ENCODE measurements around the gene GABRE.
"Not testable (repeated sequence)": the region's sequence is repeated elsewhere in the genome, so short reads cannot be mapped to it uniquely, and the experiment has no call there.

GABRE gene

DNA sequence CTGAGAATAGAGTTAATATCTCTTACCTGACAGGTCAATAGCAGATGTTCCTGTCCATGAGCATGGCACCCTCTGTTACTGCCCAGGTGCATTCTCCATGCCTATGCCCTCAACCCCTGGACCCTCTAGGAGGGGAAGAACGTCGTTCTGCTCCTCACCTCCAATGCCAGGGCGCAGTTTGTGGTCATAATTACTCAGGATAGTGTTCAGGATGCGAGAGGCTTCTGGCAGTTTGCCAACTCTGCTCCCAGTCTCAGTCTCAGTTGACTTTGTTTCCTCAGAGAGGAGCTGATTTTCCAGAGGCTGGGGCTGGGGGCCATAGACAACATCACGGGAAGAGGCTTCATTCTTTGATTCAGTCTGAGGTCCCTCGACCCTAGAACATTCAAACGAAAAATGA is 4.4 kb downstream of the GABRE start:
- in situ Hi-C loops (cut with MboI; ENCODE audit: low sequenced_read_pairs) = no loop called here

- in situ Hi-C loops (cut with MboI; ENCODE audit: low sequenced_read_pairs) = no loop called here
These were observed 8.2 kb downstream of the GABRE start for GRCh38 chrX:151966236-151966635.

DNA sequence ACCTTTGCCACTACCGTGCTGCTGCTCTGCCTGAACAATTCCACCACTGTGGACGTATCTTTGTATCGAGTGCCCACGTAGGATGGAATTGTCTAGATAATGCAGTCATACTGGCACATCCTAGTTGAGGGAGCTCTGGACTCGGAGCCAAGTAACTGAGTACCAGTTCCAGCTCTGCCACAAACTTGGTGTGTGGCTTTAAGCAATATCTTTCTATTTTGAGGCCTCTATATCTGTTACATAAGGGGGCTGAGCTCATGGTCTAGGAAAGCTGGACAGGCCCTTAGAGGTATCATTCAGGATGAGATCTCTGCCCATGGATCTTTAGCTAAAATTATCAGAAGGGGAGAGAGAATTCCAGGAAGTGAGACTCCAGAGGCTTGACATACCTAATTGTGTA is 12.4 kb downstream of the GABRE start:
- in situ Hi-C loops (cut with MboI; ENCODE audit: low sequenced_read_pairs) = no loop called here

DNA sequence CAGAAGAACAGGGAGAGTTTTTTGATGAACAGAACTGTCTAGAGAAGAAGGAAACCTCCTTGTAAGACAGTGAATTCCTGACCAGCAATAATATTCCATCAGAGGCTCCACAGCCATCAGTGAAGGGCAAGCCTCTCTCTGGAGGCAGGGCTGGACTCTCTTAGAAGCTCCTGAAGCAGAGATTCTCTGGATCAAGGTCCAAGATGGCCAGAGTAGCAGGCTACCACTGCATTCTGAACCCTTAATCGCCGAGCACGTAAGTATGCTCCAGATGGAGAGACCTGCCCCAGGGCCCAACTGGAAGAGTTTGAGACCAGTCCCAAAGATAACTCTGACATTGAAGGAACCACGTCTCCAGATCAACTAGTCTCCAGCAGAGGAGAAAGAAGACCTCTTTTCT is 16.4 kb downstream of the GABRE start:
- in situ Hi-C loops (cut with MboI; ENCODE audit: low sequenced_read_pairs) = no loop called here

- in situ Hi-C loops (cut with MboI; ENCODE audit: low sequenced_read_pairs) = no loop called here
These were observed 19.7 kb downstream of the GABRE start for GRCh38 chrX:151954730-151955129.

DNA sequence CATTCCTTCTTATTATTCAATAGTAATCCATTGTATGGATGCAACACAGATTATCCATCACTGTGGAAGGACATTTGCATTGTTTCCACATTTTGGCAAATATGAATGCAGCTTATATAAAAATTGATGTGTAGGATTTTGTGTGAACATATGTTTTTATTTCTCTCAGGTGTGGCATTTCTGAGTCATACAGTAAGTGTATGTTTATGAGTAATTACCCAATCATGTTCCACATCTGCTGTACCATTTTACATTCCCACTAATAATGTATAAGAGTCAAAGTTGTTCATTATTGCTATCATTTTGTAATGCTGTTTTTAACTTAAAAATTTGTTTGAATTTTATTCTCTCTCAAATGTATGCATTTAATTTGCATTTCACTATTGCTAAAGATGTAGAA is 36.3 kb downstream of the GABRE start:
- in situ Hi-C loops (cut with MboI; ENCODE audit: low sequenced_read_pairs) = no loop called here

GRCh38 chrX:151935358-151935757 is 39.1 kb downstream of the GABRE start:
- in situ Hi-C loops (cut with MboI; ENCODE audit: low sequenced_read_pairs) = no loop called here

DNA sequence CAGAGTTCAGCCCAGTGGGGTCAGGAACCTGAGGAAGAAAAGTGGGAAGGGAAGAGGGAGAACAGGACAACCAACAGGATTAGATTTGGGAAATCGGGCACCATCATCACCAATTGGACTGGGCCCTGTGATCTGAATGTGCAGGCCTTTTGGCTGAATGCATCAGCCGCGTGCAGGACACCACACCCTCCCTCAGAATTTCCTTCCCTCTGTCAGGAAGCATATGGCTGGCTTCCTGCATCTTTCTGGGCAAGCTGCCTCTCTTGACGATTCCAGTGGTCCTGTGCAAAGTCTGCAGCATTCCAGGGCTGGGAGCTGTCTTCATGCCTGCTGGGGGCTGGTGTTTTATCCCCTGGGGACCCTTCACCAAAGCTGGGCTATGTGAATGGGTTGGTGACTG is 45.4 kb downstream of the GABRE start:
- in situ Hi-C loops (cut with MboI; ENCODE audit: low sequenced_read_pairs) = no loop called here

DNA sequence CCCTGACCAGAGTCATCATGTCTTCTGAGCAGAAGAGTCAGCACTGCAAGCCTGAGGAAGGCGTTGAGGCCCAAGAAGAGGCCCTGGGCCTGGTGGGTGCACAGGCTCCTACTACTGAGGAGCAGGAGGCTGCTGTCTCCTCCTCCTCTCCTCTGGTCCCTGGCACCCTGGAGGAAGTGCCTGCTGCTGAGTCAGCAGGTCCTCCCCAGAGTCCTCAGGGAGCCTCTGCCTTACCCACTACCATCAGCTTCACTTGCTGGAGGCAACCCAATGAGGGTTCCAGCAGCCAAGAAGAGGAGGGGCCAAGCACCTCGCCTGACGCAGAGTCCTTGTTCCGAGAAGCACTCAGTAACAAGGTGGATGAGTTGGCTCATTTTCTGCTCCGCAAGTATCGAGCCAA is 50.8 kb downstream of the GABRE start:
- in situ Hi-C loops (cut with MboI; ENCODE audit: low sequenced_read_pairs) = no loop called here

DNA sequence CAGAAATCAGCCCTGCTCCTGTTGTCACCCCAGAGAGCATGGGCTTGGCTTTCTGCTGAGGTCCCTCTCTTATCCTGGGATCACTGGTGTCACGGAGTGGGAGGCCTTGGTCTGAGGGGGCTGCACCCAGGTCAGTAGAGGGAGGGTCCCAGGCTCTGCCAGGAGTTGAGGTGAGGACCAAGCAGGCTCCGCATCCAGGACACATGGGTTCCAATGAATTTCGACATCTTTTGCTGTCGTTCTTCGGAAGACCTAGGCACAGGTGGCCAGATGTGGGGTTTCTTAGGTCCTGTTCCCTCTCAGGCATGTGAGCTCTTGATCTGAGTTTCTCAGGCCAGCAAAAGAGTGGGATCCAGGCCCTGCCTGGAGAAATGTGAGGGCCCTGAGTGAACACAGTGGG is 51.8 kb downstream of the GABRE start:
- in situ Hi-C loops (cut with MboI; ENCODE audit: low sequenced_read_pairs) = no loop called here

DNA sequence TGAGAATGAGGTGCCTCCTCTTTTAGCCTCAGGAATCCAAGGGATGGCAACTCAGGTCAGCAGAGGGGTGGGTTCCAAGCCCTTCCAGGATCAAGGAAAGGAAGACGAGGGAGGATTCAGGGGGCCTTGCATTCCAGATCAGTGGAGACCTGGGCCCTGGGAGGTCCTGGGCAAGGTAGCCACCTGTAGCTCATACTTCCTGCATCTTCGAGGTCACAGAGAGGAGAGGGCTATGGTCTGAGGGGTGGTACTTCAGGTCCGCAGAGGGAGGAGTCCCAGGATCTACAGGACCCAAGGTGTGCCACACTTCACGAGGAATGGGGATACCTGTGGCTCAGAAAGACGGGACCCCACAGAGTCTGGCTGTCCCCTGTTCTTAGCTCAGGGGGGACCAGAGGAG is 52.6 kb downstream of the GABRE start:
- in situ Hi-C loops (cut with MboI; ENCODE audit: low sequenced_read_pairs) = no loop called here

- in situ Hi-C loops (cut with MboI; ENCODE audit: low sequenced_read_pairs) = no loop called here
These were observed 53.2 kb downstream of the GABRE start for GRCh38 chrX:151921292-151921691.

GRCh38 chrX:151920530-151920929 is 53.9 kb downstream of the GABRE start:
- in situ Hi-C loops (cut with MboI; ENCODE audit: low sequenced_read_pairs) = no loop called here

DNA sequence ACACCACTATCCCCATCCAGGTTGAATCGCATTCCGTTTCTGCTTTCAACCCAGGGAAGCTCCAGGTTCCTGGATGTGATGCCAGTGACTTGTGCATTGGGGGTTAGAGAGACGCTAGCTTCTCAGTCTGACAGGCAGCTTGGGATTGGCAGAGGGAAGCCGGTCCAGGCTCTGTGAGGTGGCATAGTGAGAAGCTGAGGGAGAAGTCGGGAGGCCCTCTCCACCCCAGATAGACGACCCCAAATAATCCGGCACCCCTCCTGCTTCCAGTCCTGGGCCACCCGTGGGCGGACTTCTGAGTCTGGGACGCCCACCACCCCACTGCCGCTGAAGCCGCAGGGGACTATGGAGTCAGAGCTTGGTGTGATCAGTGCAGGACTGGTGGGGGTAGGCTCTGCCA is 54.4 kb downstream of the GABRE start:
- in situ Hi-C loops (cut with MboI; ENCODE audit: low sequenced_read_pairs) = no loop called here

DNA sequence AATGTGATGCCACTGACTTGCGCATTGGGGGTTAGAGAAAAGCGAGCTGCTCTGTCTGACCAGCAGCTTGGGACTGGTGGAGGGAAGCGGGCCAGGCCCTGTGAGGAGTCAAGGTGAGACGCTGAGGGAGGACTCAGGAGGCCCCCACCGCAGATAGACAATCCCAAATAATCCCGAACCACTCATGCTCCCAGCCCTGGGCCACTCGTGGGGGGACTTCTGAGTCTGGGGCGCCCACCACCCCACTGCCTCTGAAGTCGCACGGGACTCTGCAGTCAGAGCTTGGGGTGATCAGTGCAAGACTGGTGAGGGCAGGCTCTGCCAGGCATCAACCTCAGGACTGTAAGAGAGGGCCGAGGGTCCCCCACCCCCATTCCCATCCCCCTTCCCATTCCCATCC is 54.9 kb downstream of the GABRE start:
- in situ Hi-C loops (cut with MboI; ENCODE audit: low sequenced_read_pairs) = no loop called here

GRCh38 chrX:151918736-151919135 is 55.7 kb downstream of the GABRE start:
- in situ Hi-C loops (cut with MboI; ENCODE audit: low sequenced_read_pairs) = not testable (repeated sequence)

DNA sequence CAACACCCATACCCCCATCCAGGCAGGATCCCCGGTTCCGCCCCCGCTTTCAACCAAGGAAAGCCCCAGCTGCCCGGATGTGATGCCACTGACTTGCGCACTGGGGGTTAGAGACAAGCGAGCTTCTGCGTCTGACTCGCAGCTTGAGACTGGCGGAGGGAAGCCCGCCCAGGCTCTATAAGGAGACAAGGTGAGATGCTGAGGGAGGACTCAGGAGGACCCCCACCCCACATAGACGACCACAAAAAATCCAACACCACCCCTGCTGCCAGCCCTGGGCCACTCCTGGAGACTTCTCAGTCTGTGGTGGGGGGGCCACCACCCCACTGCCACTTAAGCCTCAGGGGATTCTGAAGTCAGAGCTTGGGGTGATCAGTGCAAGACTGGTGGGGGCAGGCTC is 61.7 kb downstream of the GABRE start, which contains the start of gene MAGEA4:
MAGEA4 (plus strand) TSS at position 110 of the 400 bp plus-strand sequence. CDS start 10,776 bp downstream, outside the sequence.
- in situ Hi-C loops (cut with MboI; ENCODE audit: low sequenced_read_pairs) = no loop called here

GRCh38 chrX:151912221-151912620 is 62.3 kb downstream of the GABRE start:
- in situ Hi-C loops (cut with MboI; ENCODE audit: low sequenced_read_pairs) = no loop called here

DNA sequence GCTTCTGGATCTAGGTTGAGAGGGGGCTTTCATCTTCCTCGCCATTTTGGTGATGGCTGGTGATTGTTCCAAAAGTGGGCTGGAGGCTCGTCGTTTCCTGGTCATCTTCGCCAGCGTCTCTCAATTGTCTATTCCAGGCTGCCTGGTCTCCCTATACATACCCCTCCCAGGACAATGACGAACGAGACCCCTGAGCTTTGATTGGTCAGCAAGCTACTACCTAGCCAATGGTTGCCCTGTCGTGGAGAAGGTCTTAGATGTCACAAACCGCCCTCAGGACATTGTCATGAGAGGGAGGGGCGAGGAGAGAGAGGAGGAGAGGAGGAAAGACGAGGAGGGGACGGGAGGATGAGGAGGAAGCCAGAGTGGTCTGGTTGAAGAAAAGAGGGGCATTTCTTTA is 69.5 kb downstream of the GABRE start:
- in situ Hi-C loops (cut with MboI; ENCODE audit: low sequenced_read_pairs) = no loop called here
